SK-N-DZ (cell line): Measurements from ENCODE around the gene GPR37L1.
"Not testable (repeated sequence)": the region's sequence is repeated elsewhere in the genome, so short reads cannot be mapped to it uniquely, and the experiment has no call there.

Experiments used
- DNase-seq: peaks from one replicate; pipeline ENCODE4 v3.0.0-alpha.2; 2015; ENCODE audit warnings: low spot score

Gene GPR37L1

GRCh38 chr1:202133001-202133400 lies 10.3 kb downstream of the GPR37L1 start:
- no peak for DNase-seq

GRCh38 chr1:202133496-202133895 lies 10.8 kb downstream of the GPR37L1 start:
- DNase-seq = no peak

GRCh38 chr1:202133989-202134388 lies 11.3 kb downstream of the GPR37L1 start:
- no peak for DNase-seq

- DNase-seq = no peak
Observed at GRCh38 chr1:202134645-202135172, 12.0 kb downstream of the GPR37L1 start.

- DNase-seq = peak; percentile 62
Observed at GRCh38 chr1:202135221-202135721, 12.6 kb downstream of the GPR37L1 start.

GRCh38 chr1:202140833-202141232 lies 18.1 kb downstream of the GPR37L1 start:
- DNase-seq = no peak

- DNase-seq = not testable (repeated sequence)
Observed at GRCh38 chr1:202141468-202141867, 18.8 kb downstream of the GPR37L1 start.

GRCh38 chr1:202143011-202143767 lies 20.5 kb downstream of the GPR37L1 start:
- DNase-seq = no peak

- no peak for DNase-seq
Observed at GRCh38 chr1:202143768-202144401, 21.2 kb downstream of the GPR37L1 start.

GRCh38 chr1:202144402-202145067 lies 21.8 kb downstream of the GPR37L1 start, which contains the start of gene ARL8A:
ARL8A (minus strand) TSS chr1:202144737; CDS start chr1:202144572, 165 bp downstream.
- no peak for DNase-seq

GRCh38 chr1:202145068-202145743 lies 22.5 kb downstream of the GPR37L1 start:
- DNase-seq = no peak

GRCh38 chr1:202145744-202146140 lies 23.0 kb downstream of the GPR37L1 start:
- DNase-seq = not testable (repeated sequence)

- DNase-seq = no peak
Observed at GRCh38 chr1:202146279-202146678, 23.6 kb downstream of the GPR37L1 start.

- DNase-seq = no peak
Observed at GRCh38 chr1:202146993-202147392, 24.3 kb downstream of the GPR37L1 start.

- no peak for DNase-seq
Observed at GRCh38 chr1:202148391-202148790, 25.7 kb downstream of the GPR37L1 start.

GRCh38 chr1:202149566-202149965 lies 26.8 kb downstream of the GPR37L1 start:
- no peak for DNase-seq

- DNase-seq = no peak
Observed at GRCh38 chr1:202150187-202150586, 27.5 kb downstream of the GPR37L1 start.

GRCh38 chr1:202150602-202151001 lies 27.9 kb downstream of the GPR37L1 start:
- no peak for DNase-seq

- no peak for DNase-seq
Observed at GRCh38 chr1:202151045-202151444, 28.3 kb downstream of the GPR37L1 start.

GRCh38 chr1:202152399-202152798 lies 29.7 kb downstream of the GPR37L1 start:
- DNase-seq = no peak

GRCh38 chr1:202153284-202153683 lies 30.6 kb downstream of the GPR37L1 start:
- DNase-seq = no peak
